ENCODE results near the gene HOOK2.

DNA sequence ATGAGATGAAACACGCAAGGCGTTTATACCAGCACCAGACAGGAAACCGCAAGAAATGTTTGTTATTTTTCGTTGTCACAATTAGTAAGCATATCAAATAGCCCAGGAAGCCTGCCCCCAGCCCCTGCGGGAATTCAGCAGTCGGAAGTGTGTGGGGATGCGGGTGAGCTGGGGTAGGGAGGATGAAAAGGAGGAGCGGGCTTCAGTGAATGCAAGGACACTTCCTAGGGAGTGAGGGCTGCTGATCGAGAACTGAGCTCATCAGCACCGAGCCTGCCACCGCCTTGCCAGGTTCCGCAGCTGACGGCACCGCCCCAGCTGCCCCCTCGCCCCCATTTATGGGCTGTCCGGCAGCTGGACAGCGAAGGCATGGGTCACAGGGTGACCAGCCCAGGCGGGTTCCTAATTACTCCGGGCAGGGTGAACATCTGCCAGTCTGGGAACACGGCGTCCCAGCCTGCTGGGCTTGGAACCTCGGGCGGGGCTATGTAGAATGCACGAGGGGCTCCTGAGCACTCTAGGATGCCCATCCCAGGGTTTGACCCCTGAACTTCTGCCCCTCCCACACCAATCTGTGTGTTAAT lies 25.3 kb downstream of the HOOK2 start:
- TF ChIP-seq POLR2A (IDR thresholded peaks at IDR 0.05) (no peak), CTCF (IDR thresholded peaks at IDR 0.05) (no peak)
